Renal pelvis (tissue), 4 donors: ENCODE data around the gene PARD6G. TPM values are rescaled to one million over a fixed set of nuclear protein-coding genes. Genes with fewer than 3 reads are reported as not detected.
A peak's percentile ranks its signal among the peaks of the same experiment; 100 is the strongest.

Experiments
- DNase-seq: peaks from one replicate; pipeline ENCODE4 v3.0.0-alpha.2; 2013
- polyA plus RNA-seq, 3 donors: library from polyadenylated mRNA; unstranded; fragments of 120-200 nt; gene quantifications; one replicate each; pipeline ENCODE4 v1.2.1, GENCODE V29; 2013; ENCODE audit not compliant: insufficient read length in 3 of 3

The PARD6G gene
- polyA plus RNA-seq, 3 donors: 30.7 to 32.2 (median 31.1) TPM

DNA sequence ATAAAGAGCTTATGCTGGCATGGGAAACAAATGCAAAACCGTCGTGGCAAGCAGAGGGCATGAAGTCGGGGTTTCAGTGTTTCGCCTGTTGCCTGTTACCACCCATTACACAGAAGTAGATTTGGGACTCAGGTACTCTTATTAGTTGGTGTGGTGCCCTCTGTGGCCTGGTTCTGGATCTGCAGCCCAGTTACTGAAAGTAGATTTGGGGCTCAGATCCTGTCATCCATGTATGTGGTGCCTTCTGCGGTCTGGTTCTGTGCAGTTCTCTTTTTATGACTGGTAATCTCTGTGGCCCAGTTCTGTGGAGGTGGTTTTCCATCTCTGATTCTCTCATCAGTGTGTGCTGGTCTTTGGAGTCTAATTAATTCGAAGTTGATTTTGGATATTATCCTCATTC is 93.0 kb downstream of the PARD6G start:
- DNase-seq: no peak

DNA sequence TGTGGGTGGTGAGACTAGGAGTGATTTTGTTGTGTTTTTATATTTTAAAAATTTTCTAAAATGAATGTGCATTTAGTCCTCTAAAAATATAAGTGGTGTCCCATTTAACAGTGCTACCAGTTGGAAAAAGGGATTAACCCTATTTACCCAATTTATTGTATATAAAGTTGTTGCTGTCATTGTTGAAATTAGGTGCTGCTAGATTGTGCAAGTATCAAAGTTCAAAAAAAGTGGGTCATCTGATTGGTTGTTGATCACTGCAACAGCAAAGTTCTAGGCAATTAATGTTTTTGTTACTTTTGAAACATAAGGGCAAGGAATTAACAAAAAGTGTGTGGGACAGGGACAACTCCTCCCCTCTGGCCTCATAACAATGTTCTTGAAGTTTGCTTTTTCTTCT is 97.6 kb downstream of the PARD6G start:
- DNase-seq: no peak

DNA sequence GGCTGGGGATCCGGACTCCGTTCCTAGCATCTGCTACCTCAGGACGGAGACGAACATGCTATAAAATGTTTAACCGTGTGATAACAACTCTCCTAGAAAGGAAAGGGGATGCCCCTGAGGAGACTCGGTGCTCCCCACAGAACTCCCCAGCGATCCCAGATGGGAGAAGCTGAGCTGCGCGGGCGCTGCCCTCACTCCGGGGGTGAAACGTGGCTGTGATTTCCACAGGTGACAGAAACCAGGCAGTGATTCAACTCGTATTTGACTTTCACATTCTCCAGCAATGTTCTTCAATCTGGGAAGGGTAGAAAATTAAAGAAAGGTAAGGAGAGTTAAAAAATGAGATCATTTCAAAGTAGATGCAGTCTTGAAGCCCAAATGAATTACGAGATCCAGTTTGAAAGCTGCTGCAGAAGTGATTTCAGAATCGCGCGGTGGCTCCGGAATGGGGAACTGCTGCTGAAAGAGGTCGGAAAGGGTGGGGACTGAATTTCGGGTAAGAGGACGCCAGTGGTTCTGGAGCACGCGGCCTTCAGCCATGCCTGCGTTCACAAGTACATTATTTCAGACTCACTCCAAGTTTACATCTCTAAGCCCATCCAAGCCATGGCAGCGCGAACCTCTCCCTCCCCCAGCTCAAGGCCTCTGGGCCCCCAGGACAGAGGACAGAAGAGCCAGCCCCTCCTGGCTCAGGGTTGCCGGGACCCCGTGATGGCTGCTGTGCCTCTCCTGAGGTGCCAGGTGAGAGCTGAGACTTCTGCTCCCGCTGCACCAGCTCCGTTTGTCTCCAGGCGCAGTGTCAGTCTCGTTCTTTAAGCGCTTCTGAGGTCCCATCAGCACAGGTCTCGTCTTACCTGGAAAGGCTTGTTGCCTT is 98.8 kb downstream of the PARD6G start:
- DNase-seq: no peak

DNA sequence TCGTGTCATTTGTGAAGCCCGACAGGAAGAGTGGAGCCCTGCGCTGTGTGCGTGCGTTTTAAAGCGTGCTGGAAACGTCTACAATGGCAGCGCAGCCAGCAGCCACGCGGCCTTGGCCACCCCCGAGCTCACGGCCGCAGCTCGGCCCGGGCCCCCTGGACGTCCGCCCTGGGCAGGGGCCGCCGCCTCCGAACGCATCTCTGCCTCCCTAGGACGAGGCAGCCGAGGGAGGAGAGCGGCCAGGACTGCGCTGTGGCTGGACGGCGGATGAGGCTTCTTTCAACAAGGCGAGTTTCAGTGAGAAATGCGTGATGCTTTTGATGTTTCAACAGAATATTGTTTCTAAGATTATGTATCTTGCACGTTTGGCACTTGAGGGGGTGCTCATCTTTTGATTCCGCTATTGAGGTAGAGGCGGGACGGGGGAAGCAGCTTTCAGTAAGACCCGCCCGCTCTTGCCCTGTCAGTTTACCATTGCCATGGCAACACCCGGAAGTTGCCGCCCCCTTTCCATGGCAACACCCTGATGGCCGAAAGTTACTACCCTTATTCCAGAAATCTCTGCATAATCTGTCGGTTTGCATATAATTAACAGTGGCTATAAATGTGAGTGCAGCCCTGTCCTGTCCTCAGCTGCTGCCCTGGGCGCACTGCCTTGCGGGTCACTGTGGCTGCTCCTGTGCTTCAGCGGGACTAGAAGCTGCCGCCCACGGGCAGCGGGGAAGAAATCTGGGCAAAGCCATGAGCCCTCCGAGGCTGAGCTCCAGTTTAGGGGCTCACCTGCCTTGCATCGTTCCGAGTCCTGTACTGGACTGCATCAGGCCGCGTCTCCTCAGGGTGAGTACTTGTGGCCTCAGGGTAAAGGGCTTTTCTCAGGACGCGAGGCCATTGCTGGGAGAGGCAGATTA is 99.6 kb downstream of the PARD6G start:
- DNase-seq: peak; percentile 84

DNA sequence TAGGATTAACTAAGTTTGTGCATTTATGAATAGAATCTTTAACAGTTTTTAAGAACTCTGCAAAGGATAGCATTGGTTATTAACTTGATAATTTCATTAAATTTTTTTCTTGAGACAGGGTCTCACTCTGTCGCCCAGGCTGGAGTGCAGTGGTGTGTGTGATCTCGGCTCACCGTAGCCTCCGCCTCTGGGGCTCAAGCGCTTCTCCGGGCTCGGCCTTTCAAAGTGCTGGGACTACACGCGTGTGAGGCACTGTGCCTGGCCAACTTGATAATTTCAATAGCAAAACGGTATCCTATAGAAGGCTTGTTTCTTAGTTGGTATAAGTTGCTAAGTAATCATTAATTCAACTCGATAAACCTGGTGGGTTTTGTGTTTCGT is 100.3 kb downstream of the PARD6G start:
- DNase-seq: no peak

DNA sequence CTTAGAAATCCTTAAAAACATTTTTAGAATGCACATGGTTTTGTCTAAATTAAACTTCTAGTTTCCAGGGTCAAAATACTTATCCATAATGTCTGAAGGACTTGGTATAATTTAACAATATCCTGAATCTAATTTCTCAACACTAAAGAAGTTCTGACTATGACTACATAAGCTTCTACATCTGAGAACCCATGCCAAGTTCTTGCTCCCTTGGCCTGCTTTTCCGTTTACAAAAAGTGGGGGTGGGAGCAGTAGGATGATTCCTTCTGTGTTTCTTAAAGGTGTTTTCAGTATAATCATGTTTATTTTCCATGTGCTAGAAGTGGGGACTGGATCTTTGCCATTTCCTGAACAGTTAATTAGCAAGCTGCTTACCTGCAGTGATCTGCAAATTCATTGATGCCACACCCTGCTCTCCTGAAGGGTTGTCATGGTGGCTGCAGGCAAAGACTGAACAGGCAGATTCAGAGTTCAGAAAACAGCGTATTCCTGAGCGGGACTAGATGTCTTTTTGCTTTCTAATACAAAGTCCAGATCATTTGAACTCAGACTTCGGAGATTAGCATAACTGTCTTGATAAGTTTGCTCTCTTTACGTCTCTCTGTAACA is 102.0 kb downstream of the PARD6G start:
- DNase-seq: no peak

DNA sequence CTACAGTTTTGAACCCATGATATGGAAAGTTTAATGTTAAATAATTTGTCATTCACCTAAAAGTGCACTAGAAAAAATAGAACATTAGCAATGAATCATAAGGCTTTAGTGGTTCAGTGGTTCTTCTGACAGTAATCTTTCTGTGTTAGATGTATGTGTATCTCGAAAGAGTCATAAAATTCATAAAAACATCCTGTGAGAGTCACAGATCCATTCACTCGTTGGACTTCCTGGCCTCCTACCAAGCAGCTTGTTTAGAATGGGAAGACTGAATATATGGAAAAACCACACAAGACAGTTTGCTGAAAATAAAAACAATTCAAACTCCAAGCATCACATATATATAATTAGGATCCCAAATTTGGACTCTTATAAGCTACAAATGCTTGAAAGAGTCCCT is 103.4 kb downstream of the PARD6G start:
- no peak for DNase-seq

DNA sequence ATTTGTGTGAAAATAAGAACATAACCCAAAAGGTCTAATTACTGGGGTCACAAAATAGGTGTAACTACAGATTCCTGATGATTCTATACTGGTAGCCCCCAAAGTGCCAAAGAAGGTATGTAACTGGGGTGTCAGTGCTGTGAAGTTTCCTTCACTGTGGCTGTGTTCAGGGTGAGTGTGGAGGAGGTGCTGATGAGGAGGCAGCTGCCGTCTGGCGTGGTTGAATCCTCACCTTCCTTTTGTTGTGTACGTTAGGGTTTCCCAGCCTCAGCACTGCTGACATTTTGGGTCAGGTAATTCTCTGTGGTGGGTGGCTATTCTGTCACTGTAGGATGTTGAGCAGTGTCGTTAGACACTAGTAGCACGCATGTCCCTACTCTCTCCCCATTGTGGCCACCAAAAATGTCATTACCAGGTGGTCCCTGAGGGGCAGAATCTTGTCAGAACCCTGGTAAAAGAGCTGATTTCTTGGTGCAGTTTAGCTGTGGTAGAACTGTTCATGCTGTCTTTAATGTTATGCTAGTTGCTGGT is 106.8 kb downstream of the PARD6G start:
- no peak for DNase-seq

DNA sequence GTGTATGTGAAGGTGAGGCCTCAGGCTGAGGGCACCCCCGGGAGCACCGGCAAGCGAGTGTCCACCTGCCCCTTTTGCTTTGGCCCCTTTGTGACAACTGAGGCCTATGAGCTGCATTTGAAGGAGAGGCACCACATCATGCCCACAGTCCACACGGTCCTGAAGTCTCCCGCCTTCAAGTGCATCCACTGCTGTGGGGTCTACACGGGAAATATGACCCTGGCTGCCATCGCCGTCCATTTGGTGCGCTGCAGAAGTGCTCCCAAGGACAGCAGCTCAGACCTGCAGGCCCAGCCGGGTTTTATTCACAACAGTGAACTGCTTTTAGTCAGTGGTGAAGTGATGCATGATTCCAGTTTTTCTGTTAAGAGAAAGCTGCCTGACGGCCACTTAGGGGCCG is 109.3 kb downstream of the PARD6G start:
- DNase-seq: no peak

DNA sequence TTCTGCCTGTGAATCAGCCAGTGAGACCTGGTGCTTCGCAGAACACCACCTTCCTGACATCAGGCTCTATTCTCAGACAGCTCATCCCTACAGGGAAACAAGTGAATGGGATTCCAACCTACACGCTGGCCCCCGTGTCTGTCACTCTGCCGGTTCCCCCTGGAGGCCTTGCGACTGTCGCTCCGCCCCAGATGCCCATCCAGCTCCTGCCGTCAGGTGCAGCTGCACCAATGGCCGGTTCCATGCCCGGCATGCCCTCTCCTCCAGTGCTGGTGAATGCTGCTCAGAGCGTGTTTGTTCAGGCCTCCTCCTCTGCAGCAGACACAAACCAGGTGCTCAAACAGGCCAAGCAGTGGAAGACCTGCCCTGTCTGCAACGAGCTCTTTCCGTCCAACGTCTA is 110.2 kb downstream of the PARD6G start:
- no peak for DNase-seq

DNA sequence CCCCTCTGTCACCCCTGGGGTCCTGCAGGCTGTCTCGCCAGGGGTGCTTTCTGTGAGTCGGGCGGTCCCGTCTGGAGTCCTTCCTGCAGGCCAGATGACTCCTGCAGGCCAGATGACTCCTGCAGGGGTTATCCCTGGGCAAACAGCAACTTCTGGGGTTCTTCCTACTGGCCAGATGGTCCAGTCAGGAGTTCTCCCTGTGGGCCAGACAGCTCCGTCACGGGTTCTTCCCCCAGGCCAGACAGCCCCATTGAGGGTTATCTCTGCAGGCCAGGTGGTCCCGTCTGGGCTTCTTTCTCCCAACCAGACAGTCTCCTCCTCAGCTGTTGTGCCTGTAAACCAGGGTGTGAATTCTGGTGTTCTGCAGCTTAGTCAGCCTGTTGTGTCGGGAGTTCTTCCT is 110.6 kb downstream of the PARD6G start:
- no peak for DNase-seq

DNA sequence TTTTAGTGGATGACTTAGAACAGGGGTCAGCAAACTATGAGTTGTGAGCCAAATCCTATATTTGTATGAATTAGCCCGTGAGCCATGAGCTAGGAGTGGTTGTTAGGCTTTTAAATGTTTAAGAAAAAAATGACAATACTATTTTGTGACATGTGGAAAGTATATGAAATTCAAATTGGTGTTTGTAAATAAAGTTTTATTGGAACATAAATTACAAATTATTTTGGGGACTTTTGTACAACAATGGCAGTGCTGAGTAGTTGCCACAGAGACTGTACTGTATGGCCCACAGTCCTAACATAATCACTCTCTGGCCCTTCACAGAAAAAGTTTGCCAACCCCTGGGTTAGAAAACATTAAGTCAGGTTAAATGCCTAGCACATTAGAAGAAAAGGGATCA is 112.2 kb downstream of the PARD6G start:
- DNase-seq: no peak

DNA sequence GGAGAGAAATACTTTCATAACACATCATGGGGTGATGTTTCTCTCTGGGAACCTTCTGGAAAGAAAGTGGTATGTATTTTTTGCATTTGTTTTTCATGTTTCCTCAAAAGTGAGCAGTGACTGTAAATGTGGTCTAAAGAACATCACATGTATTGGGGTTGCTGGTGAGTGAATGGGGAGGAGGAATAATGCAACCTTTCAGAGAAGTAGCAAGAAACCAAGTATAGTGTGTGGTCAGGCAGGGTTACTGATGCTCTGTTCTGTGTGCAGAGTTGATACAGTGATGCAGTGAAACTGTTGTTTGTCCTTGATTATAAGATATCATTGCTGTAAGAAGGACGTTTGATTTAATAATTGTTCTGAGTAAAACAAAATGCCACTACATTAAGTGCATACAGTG is 114.2 kb downstream of the PARD6G start:
- no peak for DNase-seq

DNA sequence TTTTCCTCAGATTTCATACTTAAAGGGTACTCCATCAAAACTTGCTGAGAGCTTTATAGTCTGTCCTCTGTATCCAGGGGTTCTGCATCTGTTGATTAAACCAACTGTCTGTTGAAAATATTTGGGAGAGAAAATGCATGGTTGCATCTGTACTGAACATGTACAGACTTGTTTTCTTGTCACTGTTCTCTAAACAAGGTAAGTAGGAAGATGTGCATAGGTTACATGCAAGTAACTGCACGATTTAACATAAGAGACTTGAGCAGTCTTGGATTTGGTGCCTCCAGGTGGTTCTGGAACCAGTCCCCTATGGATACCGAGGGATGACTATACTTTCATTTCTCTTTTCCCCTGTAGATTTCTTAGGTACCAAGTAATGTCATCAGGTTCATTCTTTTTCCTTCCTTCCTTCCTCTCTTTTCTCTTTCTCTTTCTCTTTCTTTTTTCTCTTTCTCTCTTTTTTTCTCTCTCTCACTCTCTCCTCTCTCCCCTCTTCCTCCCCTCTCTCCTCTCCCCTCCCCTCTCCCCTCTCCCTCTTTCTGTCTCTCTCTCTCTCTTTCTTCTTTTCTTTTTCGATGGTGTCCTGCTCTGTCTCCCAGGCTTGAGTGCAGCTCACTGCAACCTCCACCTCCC is 115.0 kb downstream of the PARD6G start:
- DNase-seq: no peak

DNA sequence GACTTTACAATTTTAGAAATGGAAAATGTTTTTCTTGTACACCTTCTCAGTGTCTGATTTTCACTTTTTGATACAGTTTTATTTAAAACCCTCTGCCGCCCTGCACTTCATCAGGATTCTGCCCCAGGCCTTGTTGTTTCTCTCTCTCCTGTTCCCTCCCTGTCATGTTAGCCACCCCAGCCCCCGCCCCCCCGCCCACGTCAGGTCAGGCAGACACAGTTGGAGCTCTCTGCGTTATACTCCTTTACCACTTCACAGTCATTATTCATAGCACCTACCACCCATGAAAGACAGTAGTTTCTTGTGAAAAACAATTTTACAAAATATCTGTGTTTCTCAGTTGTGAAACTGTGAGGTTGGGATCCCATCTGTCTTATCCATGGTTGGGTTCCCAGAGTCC is 116.8 kb downstream of the PARD6G start:
- DNase-seq: no peak

DNA sequence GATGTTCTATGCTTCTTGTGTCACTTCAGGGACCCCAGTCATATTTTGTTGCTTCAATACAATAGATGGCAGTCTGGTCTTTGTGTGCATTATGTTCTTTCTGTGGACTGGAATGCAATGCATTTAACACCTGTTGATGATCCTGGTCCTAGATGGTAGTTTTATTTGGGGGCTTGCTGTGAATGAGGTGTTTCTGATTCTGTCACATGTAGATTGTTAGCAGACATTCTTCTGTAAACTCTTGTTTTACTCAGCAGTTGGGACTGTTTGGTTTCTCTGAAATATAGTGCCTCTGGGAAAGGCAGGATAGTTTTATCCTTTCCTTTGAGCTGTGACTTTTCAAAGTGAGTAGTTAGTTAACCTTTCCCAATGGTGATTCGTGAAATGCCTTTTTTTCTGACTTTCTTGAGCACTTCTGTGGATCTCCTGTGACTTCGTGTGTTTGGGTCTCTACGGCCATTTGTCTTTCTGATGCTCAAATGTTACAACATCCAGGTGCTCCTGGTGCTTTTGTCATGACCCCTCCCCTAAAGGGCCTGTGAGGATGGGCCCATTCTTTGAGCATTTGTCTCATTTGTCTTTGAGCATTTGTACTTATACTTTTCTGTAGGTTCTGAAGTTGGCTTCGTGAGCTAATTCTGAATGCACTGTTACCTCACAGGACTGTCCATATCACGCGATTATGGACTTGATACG is 117.5 kb downstream of the PARD6G start:
- DNase-seq: no peak

DNA sequence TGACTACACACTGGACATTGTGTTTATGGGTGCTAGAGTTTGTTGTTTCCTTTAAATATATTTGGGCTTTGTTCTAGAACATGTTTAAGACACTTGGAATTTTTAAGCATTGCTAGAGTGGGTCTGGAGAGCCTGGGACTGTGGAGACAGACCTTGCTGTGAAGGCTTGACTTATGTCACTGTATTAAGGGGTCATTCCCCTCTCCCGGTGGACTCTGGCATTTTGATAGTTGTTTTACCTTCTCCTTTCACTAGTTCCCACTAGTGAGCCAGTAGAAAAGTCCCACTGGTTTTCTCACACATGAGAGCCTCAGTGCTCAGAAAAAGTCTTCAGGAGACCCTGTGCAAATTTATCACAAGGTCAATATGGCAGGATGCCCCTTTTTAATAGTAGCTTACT is 119.7 kb downstream of the PARD6G start:
- no peak for DNase-seq

DNA sequence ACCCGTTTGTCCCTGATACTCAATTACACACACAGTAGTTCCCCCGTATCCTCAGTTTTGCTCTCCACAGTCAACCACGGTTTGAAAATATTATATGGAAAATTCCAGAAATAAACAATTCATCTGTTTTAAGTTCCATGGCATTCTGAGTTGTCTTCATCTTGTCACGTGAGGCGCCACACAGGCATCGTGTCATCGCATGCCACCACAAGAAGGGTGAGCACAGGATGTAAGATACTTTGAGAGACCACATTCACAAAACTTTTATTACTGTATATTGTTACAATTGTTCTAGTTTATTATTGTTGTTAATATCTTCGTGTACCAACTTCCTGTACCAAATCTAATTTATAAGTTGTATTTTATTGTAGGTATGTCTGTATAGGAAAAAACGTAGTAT is 120.5 kb downstream of the PARD6G start:
- no peak for DNase-seq

DNA sequence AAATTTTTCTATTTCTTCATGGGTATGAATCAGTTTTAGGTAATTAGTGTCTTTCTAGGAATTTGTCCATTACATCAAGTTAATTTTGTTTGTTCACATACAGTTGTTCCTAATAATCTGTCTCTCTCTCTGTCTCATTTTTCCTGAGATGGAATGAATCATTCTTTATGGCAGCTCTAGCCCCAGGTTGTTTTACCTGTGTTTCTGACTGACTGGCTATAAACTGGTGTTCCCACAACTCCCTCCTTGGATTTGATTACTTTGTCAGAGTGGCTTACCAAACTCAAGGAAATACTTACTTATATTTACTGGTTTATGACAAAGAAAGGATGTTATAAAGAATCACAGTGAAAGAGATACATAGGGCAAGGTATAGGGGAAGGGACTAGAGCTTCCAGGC is 123.2 kb downstream of the PARD6G start:
- no peak for DNase-seq

DNA sequence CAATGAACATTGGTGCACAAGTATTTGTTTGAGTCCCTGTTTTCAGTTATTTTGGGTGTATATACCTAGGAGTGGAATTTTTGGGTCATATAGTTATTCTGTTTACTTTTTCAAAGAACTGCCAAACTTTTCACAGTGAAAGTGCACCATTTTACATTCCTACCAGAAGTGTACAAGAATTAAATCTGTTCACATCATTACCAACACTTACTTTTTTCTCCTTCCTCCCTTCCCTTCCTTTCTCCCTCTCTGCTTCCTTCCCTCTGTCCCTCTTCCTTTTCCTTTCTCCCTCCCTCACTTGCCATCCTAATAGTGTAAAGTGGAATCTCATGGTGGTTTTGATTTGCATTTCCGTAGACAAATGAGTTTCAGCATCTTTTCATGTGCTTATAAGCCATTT is 126.4 kb downstream of the PARD6G start:
- no peak for DNase-seq

DNA sequence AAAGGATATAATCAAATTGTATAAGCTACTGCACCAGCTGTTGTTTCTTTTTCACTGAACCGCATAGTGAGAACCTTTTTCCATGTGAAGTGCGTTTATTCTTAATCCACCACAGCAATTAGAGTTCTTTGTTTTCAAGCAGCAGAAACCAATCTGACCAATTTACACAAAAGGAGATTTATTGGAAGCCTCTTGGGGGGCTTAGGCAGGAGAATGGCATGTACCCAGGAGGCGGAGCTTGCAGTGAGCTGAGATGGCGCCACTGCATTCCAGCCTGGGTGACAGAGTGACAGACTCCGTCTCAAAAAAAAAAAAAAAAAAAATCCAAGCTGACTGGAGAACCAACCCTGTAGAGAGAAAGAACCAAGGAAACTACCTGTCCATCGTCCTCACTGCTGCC is 128.2 kb downstream of the PARD6G start:
- DNase-seq: no peak
